Left colon (tissue), 2 donors: ENCODE measurements around the gene PODNL1. TPM values are rescaled to one million over a fixed set of nuclear protein-coding genes. Genes with fewer than 3 reads are reported as not detected.

ENCODE experiments used
- ATAC-seq: fragments of 200-7000 bp; cut with Tn5 transposase; one replicate; pipeline ENCODE4 v1.9.1; 2020; ENCODE audit warnings: mild to moderate bottlenecking, moderate library complexity
- DNase-seq, 2 donors: peaks; one replicate each; pipeline ENCODE4 v3.0.0-alpha.2; 2020
- intact Hi-C, 2 donors: fragments of 100-400 bp; cut with DNase I in 1 of 2; cut with micrococcal nuclease in 1 of 2; formaldehyde crosslinking; loops; one replicate each; pipeline versions ENCODE4 v1.11.2 to v1.14.0; 2022; cut with DNase I, micrococcal nuclease
- total RNA-seq, 2 donors: library from RNA; stranded (reverse); fragmentation: NEBNext Ultra II Directional; extraction: Animal tissue kit (Norgen Biotek cat#: 25700); gene quantifications; one replicate each; pipeline ENCODE4 v1.2.1, GENCODE V29; 2021
- donor health status: DM: no; HTN: no; CAD: no.
- donor health status: DM: yes; HTN: yes; CAD: no.

PODNL1 gene
- total RNA-seq, 2 donors from 2014 or later, result 2.7 to 5.3 TPM

GRCh38 chr19:13959962-13960862, 22.0 kb upstream of the PODNL1 start:
- intact Hi-C loops, result no loop called here
- ATAC-seq (peak; percentile 27), DNase-seq (no peak)

DNA sequence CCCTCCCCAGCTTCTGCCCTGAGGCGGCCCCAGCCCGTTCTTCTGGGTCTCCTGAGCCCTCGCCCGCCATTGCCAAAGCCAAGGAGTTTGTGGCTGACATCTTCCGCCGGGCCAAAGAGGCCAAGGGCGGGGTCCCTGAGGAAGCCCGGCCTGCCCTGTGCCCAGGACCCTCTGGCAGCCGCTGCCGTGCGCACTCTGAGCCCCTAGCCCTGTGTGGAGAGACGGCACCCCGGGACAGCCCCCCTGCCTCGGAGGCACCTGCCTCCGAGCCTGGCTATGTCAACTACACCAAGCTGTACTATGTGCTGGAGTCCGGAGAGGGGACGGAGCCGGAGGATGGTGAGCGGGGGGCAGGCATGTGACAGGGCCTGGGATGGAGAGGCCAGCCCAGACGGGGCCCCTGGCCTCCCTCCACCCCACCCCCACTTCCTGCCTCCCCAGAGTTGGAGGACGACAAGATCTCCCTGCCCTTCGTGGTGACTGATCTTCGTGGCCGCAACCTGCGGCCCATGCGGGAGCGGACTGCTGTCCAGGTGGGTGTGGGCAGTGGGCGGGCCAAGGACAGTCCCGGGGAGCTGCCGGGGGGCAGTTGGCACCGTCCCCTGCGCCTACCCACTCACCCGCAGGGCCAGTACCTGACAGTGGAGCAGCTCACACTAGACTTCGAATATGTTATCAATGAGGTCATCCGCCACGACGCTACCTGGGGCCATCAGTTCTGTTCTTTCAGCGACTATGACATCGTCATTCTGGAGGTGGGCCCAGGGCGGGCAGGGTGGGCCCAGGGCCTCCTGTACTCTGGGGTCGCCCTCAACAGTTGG, 21.1 kb upstream of the PODNL1 start:
- intact Hi-C loops, result no loop called here
- DNase-seq (no peak), ATAC-seq (peak; percentile 12)

DNA sequence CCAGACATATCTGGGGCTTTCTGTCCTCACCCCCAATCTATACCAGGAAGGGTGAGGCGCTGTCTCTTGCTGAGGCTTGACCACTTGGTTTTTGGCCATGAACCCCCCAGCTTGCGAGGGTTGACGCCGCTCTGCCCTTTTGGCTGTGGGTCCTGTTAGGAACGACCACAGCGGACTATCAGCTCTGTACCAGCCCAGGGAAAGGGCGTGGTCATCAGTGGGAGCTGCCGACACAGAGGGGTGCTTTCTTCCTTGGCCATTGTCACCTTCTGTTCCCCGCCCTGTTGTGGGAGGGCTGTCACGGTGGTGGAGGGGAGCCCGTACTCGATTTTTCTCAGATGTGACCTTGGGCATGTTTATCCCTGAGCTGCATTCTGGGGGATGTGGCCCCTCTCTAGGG, 19.8 kb upstream of the PODNL1 start:
- intact Hi-C loops, result no loop called here
- DNase-seq (no peak), ATAC-seq (no peak)

- intact Hi-C loops, result no loop called here
- DNase-seq (no peak), ATAC-seq (no peak)
These were observed 18.8 kb upstream of the PODNL1 start for GRCh38 chr19:13957051-13957450.

GRCh38 chr19:13956365-13956744, 18.1 kb upstream of the PODNL1 start:
- intact Hi-C loops, result no loop called here
- ATAC-seq (no peak), DNase-seq (peak in 1 of 2 donors; percentile 23)

DNA sequence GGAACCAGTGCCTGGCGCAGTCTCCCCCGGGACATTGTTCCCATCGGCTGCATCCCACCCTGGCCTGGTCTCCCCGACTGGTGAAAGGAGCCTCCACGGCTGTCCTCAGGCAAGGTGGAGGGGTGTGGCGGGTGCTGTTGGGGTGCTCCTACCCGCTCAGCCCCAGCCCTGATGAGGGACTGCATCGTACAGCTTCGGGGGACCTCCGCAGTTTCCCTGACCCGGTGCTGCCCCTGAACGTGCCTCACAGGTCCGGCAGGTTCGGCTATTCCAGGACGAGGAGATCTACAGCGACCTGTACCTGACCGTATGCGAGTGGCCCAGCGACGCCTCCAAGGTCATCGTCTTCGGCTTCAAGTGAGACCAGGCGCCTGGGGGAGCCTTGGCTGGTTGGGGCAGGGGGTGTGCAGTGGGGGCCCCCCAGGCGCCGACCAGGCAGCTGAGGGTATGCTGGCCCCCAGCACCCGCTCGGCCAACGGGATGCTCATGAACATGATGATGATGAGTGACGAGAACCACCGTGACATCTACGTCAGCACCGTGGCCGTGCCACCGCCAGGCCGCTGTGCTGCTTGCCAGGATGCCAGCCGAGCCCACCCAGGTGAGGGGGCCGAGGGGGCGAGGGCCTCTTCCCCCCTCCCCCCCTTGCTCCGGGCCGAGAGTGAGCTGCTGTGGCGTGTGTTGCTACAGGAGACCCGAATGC, 17.6 kb upstream of the PODNL1 start:
- intact Hi-C loops, result no loop called here
- DNase-seq (peak in 1 of 2 donors; percentile 19), ATAC-seq (no peak)

GRCh38 chr19:13954185-13954584, 16.0 kb upstream of the PODNL1 start:
- intact Hi-C loops, result no loop called here
- ATAC-seq, result no peak
- no peak for DNase-seq

GRCh38 chr19:13952931-13953531, 14.8 kb upstream of the PODNL1 start:
- intact Hi-C loops, result no loop called here
- peak; percentile 73 for ATAC-seq
- DNase-seq, result peak; percentile 74 to 77

DNA sequence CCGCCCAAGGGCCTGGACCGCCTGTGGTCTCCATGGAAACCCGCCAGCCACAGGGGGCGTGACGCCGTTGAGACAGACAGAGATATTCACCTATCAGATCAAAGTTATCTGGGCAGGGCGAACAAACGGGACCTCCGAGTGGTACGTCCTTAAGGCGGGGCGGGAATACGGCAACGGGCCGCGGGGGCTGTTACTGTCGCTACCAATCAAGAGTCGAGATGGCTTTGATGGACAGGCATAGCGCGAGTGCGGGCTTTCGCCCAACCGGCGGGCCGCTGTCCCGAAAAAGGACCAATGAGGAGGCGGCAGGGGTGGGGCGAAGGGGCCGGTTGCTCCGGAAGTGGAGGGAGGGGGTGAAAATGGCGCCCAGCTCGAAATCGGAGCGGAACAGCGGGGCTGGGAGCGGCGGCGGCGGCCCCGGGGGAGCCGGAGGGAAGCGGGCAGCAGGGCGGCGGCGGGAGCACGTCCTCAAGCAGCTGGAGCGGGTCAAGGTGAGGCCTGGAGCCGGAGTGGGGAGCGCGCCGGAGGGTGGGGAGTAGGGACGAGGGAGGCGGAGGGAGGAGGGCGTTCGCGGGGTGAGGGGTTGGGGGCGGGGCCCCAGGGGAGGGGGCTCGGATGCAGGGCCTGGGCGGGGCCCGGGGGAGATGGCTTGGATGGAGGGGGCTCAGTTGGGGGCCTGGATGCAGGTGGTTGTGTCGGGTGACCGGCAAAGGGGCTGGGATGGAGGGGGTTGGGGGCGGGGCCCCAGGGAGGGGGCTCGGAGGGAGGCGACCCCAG, 14.1 kb upstream of the PODNL1 start, which contains the start of gene DCAF15:
Gene DCAF15, plus strand, starts transcription at position 356 of the 777 bp plus-strand sequence. Its CDS starts 4 bp downstream, at position 360.
- ATAC-seq (peak; percentile 91), DNase-seq (peak; percentile 99 to 100)
- intact Hi-C loops, result no loop called here

DNA sequence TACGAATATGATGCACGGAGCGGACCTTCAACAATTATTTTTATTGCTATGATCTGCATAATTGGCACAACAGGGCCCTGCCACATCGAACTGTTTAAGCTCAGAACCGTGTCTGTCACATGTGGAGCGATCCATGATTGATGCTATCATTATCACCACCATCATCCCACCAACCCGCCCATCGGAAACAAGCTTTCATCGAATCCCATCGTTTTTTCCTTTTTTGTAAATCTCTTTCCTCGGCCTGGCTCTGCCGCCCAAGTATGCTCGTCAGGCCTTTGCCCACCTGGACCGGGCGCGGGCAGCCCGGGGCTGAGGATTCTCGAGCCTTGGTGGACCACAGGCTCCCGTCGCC, 13.6 kb upstream of the PODNL1 start:
- intact Hi-C loops, result no loop called here
- DNase-seq (no peak), ATAC-seq (no peak)

DNA sequence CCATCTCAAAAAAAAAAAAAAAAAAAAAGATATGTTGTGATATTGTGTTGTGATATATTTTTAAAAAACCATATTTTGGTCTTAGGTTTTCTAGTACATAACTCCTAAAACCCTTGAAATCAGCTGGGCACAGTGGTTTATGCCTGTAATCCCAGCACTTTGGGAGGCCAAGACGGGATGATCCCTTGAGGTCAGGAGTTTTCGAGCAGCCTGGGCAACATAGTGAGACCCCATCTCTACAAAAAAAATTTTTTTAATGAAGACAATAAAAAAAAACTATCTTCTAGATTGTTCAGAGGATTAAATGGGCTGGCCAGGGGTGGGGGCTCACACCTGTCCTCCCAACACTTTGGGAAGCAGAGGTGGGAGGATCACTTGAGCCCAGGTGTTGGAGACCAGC, 12.8 kb upstream of the PODNL1 start:
- no peak for DNase-seq
- intact Hi-C loops, result no loop called here
- no peak for ATAC-seq

- DNase-seq (no peak), ATAC-seq (peak; percentile 30)
- intact Hi-C loops, result no loop called here
These were observed 8.2 kb upstream of the PODNL1 start for GRCh38 chr19:13946414-13946813.

DNA sequence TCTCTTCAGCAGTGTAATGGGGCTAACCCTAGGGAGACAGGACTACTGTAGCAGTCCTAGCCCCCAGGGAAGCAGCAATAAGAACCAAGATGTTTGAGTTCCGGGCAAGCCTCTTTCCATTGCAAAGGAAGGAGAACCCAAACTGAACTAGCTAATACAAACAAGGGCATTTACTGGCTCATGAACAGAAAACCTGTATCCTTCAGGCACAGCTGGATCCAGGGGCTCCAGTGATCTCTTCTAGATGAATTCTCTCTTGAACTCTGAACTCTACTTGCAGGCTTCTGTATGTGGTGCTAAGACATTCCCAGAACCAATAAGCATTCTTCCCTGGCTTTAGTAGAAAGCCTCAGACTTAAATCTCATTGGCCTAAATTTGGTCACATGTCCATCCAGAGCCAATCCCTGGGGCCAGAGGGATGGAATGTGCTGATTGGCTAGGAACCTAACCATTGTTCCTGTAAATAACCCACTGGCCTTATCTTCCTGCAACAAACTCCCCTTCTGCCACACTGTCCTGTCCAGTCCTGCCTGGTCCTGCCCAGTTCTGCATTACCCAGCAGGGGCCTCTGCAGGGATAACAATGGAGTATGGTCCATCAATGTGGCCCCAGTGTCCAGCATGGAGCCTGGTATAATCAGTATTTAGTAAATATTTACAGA, 3.9 kb upstream of the PODNL1 start:
- ATAC-seq, result no peak
- no peak for DNase-seq
- intact Hi-C loops, result no loop called here

DNA sequence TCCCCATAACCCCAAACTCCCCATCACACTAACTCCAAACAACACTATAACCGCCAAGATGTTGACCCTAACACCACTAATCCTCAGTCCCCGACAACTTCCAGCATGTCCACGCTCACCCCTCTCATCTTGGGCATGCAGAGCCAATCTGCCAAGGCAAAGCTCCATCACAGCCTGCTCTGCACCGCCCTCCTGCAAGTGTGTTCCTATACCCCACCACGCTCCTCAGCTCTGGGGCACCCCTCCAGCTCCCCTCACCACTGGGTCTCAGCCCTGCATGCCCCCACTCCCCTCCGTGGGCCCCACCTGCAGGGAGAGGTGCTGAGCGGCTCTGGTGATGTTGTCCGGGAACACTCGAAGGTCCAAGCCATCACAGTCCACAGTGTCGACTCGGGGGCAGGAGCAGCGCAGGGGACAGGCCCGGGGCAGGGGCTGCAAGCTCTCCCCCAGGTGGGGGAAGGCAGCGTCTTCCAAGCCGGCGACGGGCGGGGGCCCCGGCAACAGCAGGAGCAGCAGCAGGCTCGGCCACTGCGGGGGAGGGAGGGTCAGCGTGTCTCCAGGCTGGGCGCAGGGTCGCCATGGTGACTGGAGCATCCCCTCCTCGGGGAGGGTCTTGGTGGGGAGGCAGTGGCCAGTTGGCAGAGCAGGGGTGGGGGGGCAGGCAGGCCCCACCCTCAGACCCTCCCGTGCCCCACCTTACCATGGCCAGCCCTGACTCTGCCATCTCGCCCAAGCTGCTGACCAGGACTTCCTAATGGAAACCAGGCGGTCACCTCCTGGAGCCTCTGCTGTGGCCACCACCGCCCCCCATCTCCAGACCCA, 527 bp downstream of the PODNL1 start:
- intact Hi-C loops, result no loop called here
- DNase-seq (no peak), ATAC-seq (no peak)

- ATAC-seq (no peak), DNase-seq (no peak)
- intact Hi-C loops, result no loop called here
These were observed 2.3 kb downstream of the PODNL1 start for GRCh38 chr19:13935765-13936510.

GRCh38 chr19:13934785-13935109, 3.5 kb downstream of the PODNL1 start:
- intact Hi-C loops, result no loop called here
- ATAC-seq (no peak), DNase-seq (no peak)
